Epithelial cell of prostate (primary cell): ENCODE data around the gene CDYL.

Source experiments
- DNase-seq: peaks from one replicate; pipeline ENCODE4 v3.0.0-alpha.2; 2011; ENCODE audit warnings: low read depth, low spot score
- H3K27ac ChIP-seq: fragments of 450-650 bp; 2 replicates; pipeline ENCODE4 v1.5.1; 2017; ENCODE audit warnings: mild to moderate bottlenecking

CDYL gene

GRCh38 chr6:4870821-4871494 lies 94.8 kb downstream of the CDYL start:
- no peak overlapping the region for H3K27ac ChIP-seq
- DNase-seq: no peak

GRCh38 chr6:4871825-4872224 lies 95.6 kb downstream of the CDYL start:
- H3K27ac ChIP-seq: no peak overlapping the region
- no peak for DNase-seq

GRCh38 chr6:4872841-4873240 lies 96.6 kb downstream of the CDYL start:
- H3K27ac ChIP-seq: no peak overlapping the region
- no peak for DNase-seq

GRCh38 chr6:4873928-4874327 lies 97.7 kb downstream of the CDYL start:
- no peak for DNase-seq
- H3K27ac ChIP-seq: no peak overlapping the region

- DNase-seq: no peak
- H3K27ac ChIP-seq: no peak overlapping the region
These were observed 103.6 kb downstream of the CDYL start for GRCh38 chr6:4879741-4880275.

- no peak for DNase-seq
- no peak overlapping the region for H3K27ac ChIP-seq
These were observed 104.2 kb downstream of the CDYL start for GRCh38 chr6:4880363-4880762.

GRCh38 chr6:4883298-4883697 lies 107.1 kb downstream of the CDYL start:
- H3K27ac ChIP-seq: no peak overlapping the region
- no peak for DNase-seq

- no peak overlapping the region for H3K27ac ChIP-seq
These were observed 108.6 kb downstream of the CDYL start for GRCh38 chr6:4884646-4885340.

GRCh38 chr6:4885341-4885933 lies 109.2 kb downstream of the CDYL start:
- no peak for DNase-seq
- no peak overlapping the region for H3K27ac ChIP-seq

More at GRCh38 chr6:4884646-4885340, 108.6 kb downstream of the CDYL start:
- DNase-seq: no peak

GRCh38 chr6:4888841-4889240 lies 112.6 kb downstream of the CDYL start:
- no peak for DNase-seq
- no peak overlapping the region for H3K27ac ChIP-seq

- H3K27ac ChIP-seq: no peak overlapping the region
- DNase-seq: no peak
These were observed 113.5 kb downstream of the CDYL start for GRCh38 chr6:4889701-4890100.

- no peak overlapping the region for H3K27ac ChIP-seq
- DNase-seq: no peak
These were observed 114.0 kb downstream of the CDYL start for GRCh38 chr6:4890191-4890590.

- DNase-seq: no peak
- H3K27ac ChIP-seq: no peak overlapping the region
These were observed 114.4 kb downstream of the CDYL start for GRCh38 chr6:4890627-4891026.

GRCh38 chr6:4891141-4891540 lies 114.9 kb downstream of the CDYL start:
- DNase-seq: no peak
- no peak overlapping the region for H3K27ac ChIP-seq

- H3K27ac ChIP-seq: no peak overlapping the region
- no peak for DNase-seq
These were observed 116.7 kb downstream of the CDYL start for GRCh38 chr6:4892785-4893485.

GRCh38 chr6:4894049-4894448 lies 117.8 kb downstream of the CDYL start:
- no peak for DNase-seq
- no peak overlapping the region for H3K27ac ChIP-seq

- DNase-seq: no peak
- H3K27ac ChIP-seq: no peak overlapping the region
These were observed 119.8 kb downstream of the CDYL start for GRCh38 chr6:4895971-4896370.

- H3K27ac ChIP-seq: no peak overlapping the region
- no peak for DNase-seq
These were observed 120.2 kb downstream of the CDYL start for GRCh38 chr6:4896401-4896800.

- DNase-seq: no peak
- H3K27ac ChIP-seq: no peak overlapping the region
These were observed 123.2 kb downstream of the CDYL start for GRCh38 chr6:4899249-4900034.
